Mesendoderm (in vitro differentiated cells): Measurements from ENCODE around the gene ANKRD13A.

Source experiments
- DNase-seq: peaks from one replicate; pipeline ENCODE4 v3.0.0; 2013
- H2AK5ac ChIP-seq: 2 replicates; pipeline ENCODE4 v1.6.1; 2013; ENCODE audit warnings: low read length, inconsistent platforms
- H2BK120ac ChIP-seq: 2 replicates; pipeline ENCODE4 v1.6.1; 2013; ENCODE audit warnings: low read depth, mild to moderate bottlenecking, low read length, moderate library complexity, mixed read lengths
- H2BK15ac ChIP-seq: replicated peaks from 2 replicates; pipeline ENCODE4 v1.6.1; 2013; ENCODE audit warnings: low read depth, mild to moderate bottlenecking, moderate library complexity
- H2BK5ac ChIP-seq: 2 replicates; pipeline ENCODE4 v1.6.1; 2013; ENCODE audit warnings: low read length, inconsistent platforms
- H3K18ac ChIP-seq: 2 replicates; pipeline ENCODE4 v1.6.1; 2013; ENCODE audit warnings: mild to moderate bottlenecking, low read length, mixed read lengths
- H3K23ac ChIP-seq: one replicate; pipeline ENCODE4 v1.6.1; 2013; ENCODE audit warnings: low read length
- H3K27ac ChIP-seq: 2 replicates; pipeline ENCODE4 v1.5.1; 2013; ENCODE audit warnings: low read depth, mild to moderate bottlenecking, inconsistent platforms, low read length, moderate library complexity
- H3K27me3 ChIP-seq: 2 replicates; pipeline ENCODE4 v1.6.1; 2013; ENCODE audit warnings: low read length, control low read depth, mild to moderate bottlenecking, inconsistent platforms; ENCODE audit not compliant: insufficient read depth, poor library complexity
- H3K36me3 ChIP-seq: 2 replicates; pipeline ENCODE4 v1.6.1; 2013; ENCODE audit warnings: low read length, inconsistent platforms; ENCODE audit not compliant: control insufficient read depth, insufficient read depth
- H3K4ac ChIP-seq: one replicate; pipeline ENCODE4 v1.6.1; 2013; ENCODE audit warnings: low read depth, mild to moderate bottlenecking, low read length, moderate library complexity
- H3K4me1 ChIP-seq: 2 replicates; pipeline ENCODE4 v1.6.1; 2013; ENCODE audit warnings: low read depth, low read length, inconsistent platforms; ENCODE audit not compliant: control insufficient read depth
- H3K4me2 ChIP-seq: 2 replicates; pipeline ENCODE4 v1.6.1; 2013; ENCODE audit warnings: low read length
- H3K4me3 ChIP-seq: 2 replicates; pipeline ENCODE4 v1.5.1; 2013; ENCODE audit warnings: mild to moderate bottlenecking, low read length
- H3K56ac ChIP-seq: one replicate; pipeline ENCODE4 v1.6.1; 2013; ENCODE audit warnings: low read length
- H3K79me1 ChIP-seq: 2 replicates; pipeline ENCODE4 v1.6.1; 2013; ENCODE audit warnings: low read length, inconsistent platforms
- H3K79me2 ChIP-seq: 2 replicates; pipeline ENCODE4 v1.6.1; 2013; ENCODE audit warnings: mild to moderate bottlenecking, low read length; ENCODE audit not compliant: control insufficient read depth, insufficient read depth
- H3K9ac ChIP-seq: 2 replicates; pipeline ENCODE4 v1.6.1; 2013; ENCODE audit warnings: low read length, inconsistent platforms
- H4K5ac ChIP-seq: one replicate; pipeline ENCODE4 v1.6.1; 2013; ENCODE audit warnings: low read length
- H4K8ac ChIP-seq: one replicate; pipeline ENCODE4 v1.6.1; 2013; ENCODE audit warnings: low read depth, mild to moderate bottlenecking, control low read depth, low read length, moderate library complexity
- WGBS: extraction: QIAGEN DNeasy Blood & Tissue Kit; methylation state at CpG from one replicate; pipeline ENCODE4 v1.1.7; 2013; ENCODE audit warnings: low lambda C conversion rate, missing lambda C conversion rate; ENCODE audit not compliant: insufficient coverage; ENCODE audit errors: extremely low coverage; 5-methylcytosine and 5-hydroxymethylcytosine counted together

Gene ANKRD13A

DNA sequence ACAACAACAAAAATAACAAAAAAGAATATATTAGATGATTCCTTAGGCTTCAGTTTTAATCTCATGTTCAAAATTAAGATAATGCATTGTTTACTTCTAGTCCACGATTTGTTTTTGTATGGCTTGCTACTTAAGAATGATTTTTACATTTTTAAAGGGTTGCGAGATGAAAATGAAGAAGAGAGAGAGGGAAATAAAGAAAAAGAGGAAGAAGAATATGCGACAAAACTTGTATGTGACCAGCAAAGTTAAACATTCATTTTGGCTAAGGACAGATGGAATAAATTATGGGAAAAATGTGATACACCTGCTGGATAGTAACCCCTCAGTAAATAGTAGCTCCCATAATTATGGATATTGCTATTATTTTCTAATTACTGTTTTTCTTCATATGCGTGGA is 1.8 kb upstream of the ANKRD13A start:
- H2BK120ac ChIP-seq, result no peak overlapping the region
- H3K27me3 ChIP-seq, result no peaks in the 10 kb centered on the region
- H2AK5ac ChIP-seq, result no peak overlapping the region
- DNase-seq, result no peak
- no peak overlapping the region for H3K9ac ChIP-seq
- peaks cover 9% of the 10 kb centered on the region for H3K4me1 ChIP-seq
- H3K4me2 ChIP-seq, result no peak overlapping the region
- no peak overlapping the region for H4K8ac ChIP-seq
- H3K23ac ChIP-seq, result no peak overlapping the region
- no peak overlapping the region for H3K27ac ChIP-seq
- H3K4me3 ChIP-seq, result no peak overlapping the region
- H3K79me2 ChIP-seq, result peaks cover 10% of the 10 kb centered on the region
- H2BK15ac ChIP-seq, result no peak overlapping the region
- H3K4ac ChIP-seq, result no peak overlapping the region
- no peak overlapping the region for H4K5ac ChIP-seq
- WGBS, result 100% methylated on average over 3 of the region's 4 CpGs
- H3K36me3 ChIP-seq, result no peaks in the 10 kb centered on the region
- H3K56ac ChIP-seq, result no peak overlapping the region
- H3K79me1 ChIP-seq, result peaks cover 10% of the 10 kb centered on the region
- H2BK5ac ChIP-seq, result no peak overlapping the region
- H3K18ac ChIP-seq, result no peak overlapping the region

DNA sequence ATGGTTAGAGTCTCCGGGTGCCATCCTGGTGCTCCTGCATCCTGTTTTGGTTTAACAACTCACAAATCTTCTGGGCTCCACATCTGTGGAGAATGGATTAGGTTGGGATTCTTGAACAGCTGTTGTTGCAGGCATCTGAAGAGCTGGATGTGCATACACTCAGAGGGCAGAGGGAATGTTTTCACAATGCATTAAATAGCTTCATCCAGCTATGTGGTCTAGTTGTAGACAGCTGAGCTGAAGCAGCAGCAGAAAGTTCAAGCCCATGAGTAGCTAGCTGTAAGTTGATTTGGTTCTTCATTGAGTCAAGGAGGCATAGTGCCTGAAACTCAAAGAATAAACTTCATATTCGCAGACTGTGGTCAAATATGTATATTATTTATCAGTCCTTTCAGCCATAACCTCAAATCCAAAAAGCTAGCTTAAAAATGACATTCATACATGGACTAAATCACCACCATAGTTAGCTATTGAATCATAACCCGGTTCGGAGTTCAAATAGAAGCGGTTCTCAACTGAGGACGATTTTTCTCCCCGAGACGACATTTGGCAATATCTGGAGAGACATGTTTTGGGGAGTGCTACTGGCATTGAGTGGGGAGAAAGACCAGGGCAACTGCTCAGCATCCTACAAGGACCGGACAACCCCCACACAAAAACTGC is 858 bp upstream of the ANKRD13A start:
- Histone ChIP-seq H3K18ac (peak overlapping the region; percentile 35), H3K27ac (no peak overlapping the region)

DNA sequence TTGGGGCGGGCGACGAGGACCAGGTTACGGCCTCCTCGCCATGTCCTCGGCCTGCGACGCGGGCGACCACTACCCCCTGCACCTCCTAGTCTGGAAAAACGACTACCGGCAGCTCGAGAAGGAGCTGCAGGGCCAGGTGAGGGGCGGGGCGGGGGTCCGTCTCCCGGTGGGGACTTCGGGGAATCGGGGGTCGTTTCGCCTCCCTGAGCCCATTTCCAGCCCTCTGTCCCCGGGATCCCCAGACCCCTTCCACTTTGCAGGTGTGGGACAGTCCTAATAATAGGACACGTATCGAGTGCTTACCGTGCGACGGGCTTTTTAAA is 380 bp downstream of the ANKRD13A start:
- Histone ChIP-seq H4K5ac (no peak overlapping the region), H2BK15ac (no peak overlapping the region), H3K36me3 (no peaks in the 10 kb centered on the region), H3K23ac (peak overlapping the region; percentile 32), H3K27ac (no peak overlapping the region), H3K4me3 (peak overlapping the region; percentile 59), H3K9ac (peak overlapping the region; percentile 79), H3K27me3 (no peaks in the 10 kb centered on the region), H3K4ac (peak overlapping the region; percentile 39), H3K56ac (peak overlapping the region; percentile 71), H3K79me1 (peaks cover 5% of the 10 kb centered on the region), H3K4me1 (peaks cover 9% of the 10 kb centered on the region), H4K8ac (no peak overlapping the region), H2BK120ac (no peak overlapping the region), H3K79me2 (peaks cover 8% of the 10 kb centered on the region), H3K4me2 (peak overlapping the region; percentile 95), H2AK5ac (no peak overlapping the region), H2BK5ac (no peak overlapping the region), H3K18ac (peak overlapping the region; percentile 72)
- WGBS, result no CpG with 5 or more reads among the region's 27 CpGs
- no peak for DNase-seq

More for the DNA sequence above, 858 bp upstream of the ANKRD13A start:
- peaks cover 10% of the 10 kb centered on the region for H3K79me2 ChIP-seq
- H3K9ac ChIP-seq, result peak overlapping the region; percentile 79
- peaks cover 9% of the 10 kb centered on the region for H3K4me1 ChIP-seq
- no peak overlapping the region for H3K4ac ChIP-seq
- H3K4me2 ChIP-seq, result peak overlapping the region; percentile 65
- no peak overlapping the region for H3K23ac ChIP-seq
- no peak overlapping the region for H2BK15ac ChIP-seq
- peak overlapping the region; percentile 16 for H4K8ac ChIP-seq
- WGBS, result no CpG with 5 or more reads among the region's 9 CpGs
- DNase-seq, result no peak
- no peaks in the 10 kb centered on the region for H3K27me3 ChIP-seq
- no peaks in the 10 kb centered on the region for H3K36me3 ChIP-seq
- H2BK120ac ChIP-seq, result no peak overlapping the region
- H4K5ac ChIP-seq, result peak overlapping the region; percentile 89
- peaks cover 9% of the 10 kb centered on the region for H3K79me1 ChIP-seq
- H2AK5ac ChIP-seq, result no peak overlapping the region
- H3K56ac ChIP-seq, result peak overlapping the region; percentile 81
- peak overlapping the region; percentile 11 for H3K4me3 ChIP-seq
- no peak overlapping the region for H2BK5ac ChIP-seq

- Histone ChIP-seq H3K9ac (peak overlapping the region; percentile 79), H3K27ac (no peak overlapping the region), H3K79me2 (peaks cover 5% of the 10 kb centered on the region), H2BK5ac (no peak overlapping the region), H3K36me3 (no peaks in the 10 kb centered on the region), H3K56ac (peak overlapping the region; percentile 71), H3K23ac (no peak overlapping the region), H4K5ac (no peak overlapping the region), H3K27me3 (no peaks in the 10 kb centered on the region), H3K4me3 (peak overlapping the region; percentile 59), H3K4ac (no peak overlapping the region), H2AK5ac (no peak overlapping the region), H3K4me2 (peak overlapping the region; percentile 95), H3K18ac (peak overlapping the region; percentile 72), H2BK15ac (no peak overlapping the region), H2BK120ac (no peak overlapping the region), H3K79me1 (peaks cover 3% of the 10 kb centered on the region), H3K4me1 (peaks cover 7% of the 10 kb centered on the region), H4K8ac (no peak overlapping the region)
- WGBS, result no CpG with 5 or more reads among the region's 17 CpGs
- DNase-seq, result peak; percentile 63
Observed at GRCh38 chr12:109999983-110000505, 814 bp downstream of the ANKRD13A start.

DNA sequence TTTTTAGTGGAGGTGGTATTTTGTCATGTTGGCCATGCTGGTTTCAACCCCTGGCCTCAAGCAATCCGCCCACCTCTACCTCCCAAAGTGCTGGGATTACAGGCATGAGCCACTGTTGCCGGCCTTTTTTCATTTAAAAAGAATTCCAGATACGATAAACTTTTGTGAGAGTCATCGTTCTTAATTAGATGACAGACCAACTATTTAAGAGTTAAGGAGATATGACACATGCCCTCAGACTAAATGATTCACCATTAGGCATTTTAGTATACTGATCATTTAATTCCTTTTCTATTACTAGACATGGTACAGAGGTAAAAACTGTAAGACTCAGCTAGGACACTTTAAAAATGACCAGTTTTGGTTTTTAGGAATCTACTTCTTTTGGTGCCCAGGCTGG is 2.4 kb downstream of the ANKRD13A start:
- Histone ChIP-seq H3K4me2 (no peak overlapping the region), H4K5ac (no peak overlapping the region), H3K9ac (no peak overlapping the region), H3K4me1 (peaks cover 3% of the 10 kb centered on the region), H3K27me3 (no peaks in the 10 kb centered on the region), H3K79me2 (no peaks in the 10 kb centered on the region), H3K4me3 (no peak overlapping the region), H3K56ac (no peak overlapping the region), H4K8ac (no peak overlapping the region), H3K27ac (no peak overlapping the region), H3K23ac (no peak overlapping the region), H3K4ac (no peak overlapping the region), H2BK5ac (no peak overlapping the region), H3K79me1 (no peaks in the 10 kb centered on the region), H3K18ac (no peak overlapping the region), H2BK120ac (no peak overlapping the region), H2BK15ac (no peak overlapping the region), H3K36me3 (no peaks in the 10 kb centered on the region), H2AK5ac (no peak overlapping the region)
- DNase-seq, result no peak
- no CpG with 5 or more reads among the region's 4 CpGs for WGBS
